ENCODE results near the gene DNAJC12. TPM values are rescaled to one million over a fixed set of nuclear protein-coding genes. Genes with fewer than 3 reads are reported as not detected.
A peak's percentile ranks its signal among the peaks of the same experiment; 100 is the strongest.

The DNAJC12 gene
- total and polyA plus RNA-seq, 8 donors, result 8.7 to 35.5 (median 20.6) TPM

- DNase-seq, result no peak
- intact Hi-C loops (cut with DNase I), result loop anchor here in 1 of 3 donors (10.0 kb wide), 1 partner anchor 301 kb away; no protein-coding TSS in a partner anchor
- Histone ChIP-seq H3K36me3 (no peaks in the 10 kb centered on the region), H3K27me3 (no peaks in the 10 kb centered on the region), H3K4me1 (peaks cover 0 to 6% (median 3%) of the 10 kb centered on the region in 3 donors), H3K9me3 (no peaks in the 10 kb centered on the region), H3K27ac (no peak overlapping the region), H3K4me3 (no peak overlapping the region)
- FAIRE-seq, result no peak
- ATAC-seq, result no peak
- TF ChIP-seq, protein P1, sequence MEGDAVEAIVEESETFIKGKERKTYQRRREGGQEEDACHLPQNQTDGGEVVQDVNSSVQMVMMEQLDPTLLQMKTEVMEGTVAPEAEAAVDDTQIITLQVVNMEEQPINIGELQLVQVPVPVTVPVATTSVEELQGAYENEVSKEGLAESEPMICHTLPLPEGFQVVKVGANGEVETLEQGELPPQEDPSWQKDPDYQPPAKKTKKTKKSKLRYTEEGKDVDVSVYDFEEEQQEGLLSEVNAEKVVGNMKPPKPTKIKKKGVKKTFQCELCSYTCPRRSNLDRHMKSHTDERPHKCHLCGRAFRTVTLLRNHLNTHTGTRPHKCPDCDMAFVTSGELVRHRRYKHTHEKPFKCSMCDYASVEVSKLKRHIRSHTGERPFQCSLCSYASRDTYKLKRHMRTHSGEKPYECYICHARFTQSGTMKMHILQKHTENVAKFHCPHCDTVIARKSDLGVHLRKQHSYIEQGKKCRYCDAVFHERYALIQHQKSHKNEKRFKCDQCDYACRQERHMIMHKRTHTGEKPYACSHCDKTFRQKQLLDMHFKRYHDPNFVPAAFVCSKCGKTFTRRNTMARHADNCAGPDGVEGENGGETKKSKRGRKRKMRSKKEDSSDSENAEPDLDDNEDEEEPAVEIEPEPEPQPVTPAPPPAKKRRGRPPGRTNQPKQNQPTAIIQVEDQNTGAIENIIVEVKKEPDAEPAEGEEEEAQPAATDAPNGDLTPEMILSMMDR (IDR thresholded peaks at IDR 0.05), result no peak
- 59 to 68% methylated on average over 3 of the region's 3 CpGs for WGBS, 2 donors
Observed at GRCh38 chr10:67853512-67853911, 15.5 kb upstream of the DNAJC12 start.

- TF ChIP-seq, protein P1 (IDR thresholded peaks at IDR 0.05), result no peak
- DNase-seq (no peak), ATAC-seq (no peak), FAIRE-seq (no peak)
- Histone ChIP-seq H3K27me3 (no peaks in the 10 kb centered on the region), H3K4me3 (no peak overlapping the region), H3K4me1 (peaks cover 0 to 6% (median 3%) of the 10 kb centered on the region in 3 donors), H3K27ac (no peak overlapping the region), H3K36me3 (no peaks in the 10 kb centered on the region), H3K9me3 (no peaks in the 10 kb centered on the region)
- WGBS, 2 donors, result 57 to 73% methylated on average over 5 of the region's 5 CpGs
- intact Hi-C loops (cut with DNase I), result loop anchor here in 1 of 3 donors (10.0 kb wide), 1 partner anchor 302 kb away; no protein-coding TSS in a partner anchor
Observed at GRCh38 chr10:67852761-67853160, 14.8 kb upstream of the DNAJC12 start.

DNA sequence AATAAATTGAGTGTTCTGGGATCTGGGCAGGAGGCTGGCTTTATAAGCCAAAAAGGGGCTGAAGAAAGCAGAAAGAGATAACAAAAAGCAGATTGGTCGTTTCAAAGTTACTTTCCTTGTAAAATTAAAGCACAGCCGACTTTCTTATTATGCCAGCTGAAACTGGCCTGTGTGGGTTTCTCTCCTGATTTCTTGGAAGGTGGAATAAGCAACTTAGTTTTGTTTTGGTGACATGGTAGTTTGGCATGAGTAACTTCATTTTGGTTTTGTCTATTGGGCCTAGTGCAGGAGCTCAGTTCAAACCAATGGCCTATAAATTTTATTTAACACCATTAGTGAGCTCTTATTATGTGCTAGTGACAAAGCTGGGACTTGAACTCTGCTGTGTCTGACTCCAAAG is 13.2 kb upstream of the DNAJC12 start:
- DNase-seq, result no peak
- intact Hi-C loops (cut with DNase I), result loop anchor here in 1 of 3 donors (10.0 kb wide), 1 partner anchor 304 kb away; no protein-coding TSS in a partner anchor

GRCh38 chr10:67849331-67850011 is 11.5 kb upstream of the DNAJC12 start:
- no peak for FAIRE-seq

More for the DNA sequence above, 13.2 kb upstream of the DNAJC12 start:
- H3K27ac ChIP-seq, result no peak overlapping the region
- no peak for ATAC-seq
- FAIRE-seq, result no peak
- 69 to 78% methylated on average over 2 of the region's 2 CpGs for WGBS, 2 donors
- H3K9me3 ChIP-seq, result no peaks in the 10 kb centered on the region
- no peaks in the 10 kb centered on the region for H3K36me3 ChIP-seq
- H3K4me3 ChIP-seq, result no peak overlapping the region
- TF ChIP-seq, protein P1 (IDR thresholded peaks at IDR 0.05), result no peak
- H3K4me1 ChIP-seq, result peaks cover 0 to 6% (median 3%) of the 10 kb centered on the region in 3 donors
- no peaks in the 10 kb centered on the region for H3K27me3 ChIP-seq

More at GRCh38 chr10:67849331-67850011, 11.5 kb upstream of the DNAJC12 start:
- Histone ChIP-seq H3K36me3 (no peaks in the 10 kb centered on the region), H3K27ac (peak overlapping the region; percentile 84 to 97 (median 91)), H3K27me3 (no peaks in the 10 kb centered on the region), H3K4me1 (peaks cover 0 to 6% (median 3%) of the 10 kb centered on the region in 3 donors), H3K4me3 (peak overlapping the region; percentile 58 to 88 (median 62)), H3K9me3 (no peaks in the 10 kb centered on the region)
- peak; percentile 97 to 99 (median 98) for ATAC-seq
- 0% methylated on average over 36 of the region's 36 CpGs for WGBS, 2 donors
- peak; percentile 93 to 96 (median 94) for DNase-seq
- intact Hi-C loops (cut with DNase I), result loop anchor here in 1 of 3 donors (10.0 kb wide), 1 partner anchor 305 kb away; no protein-coding TSS in a partner anchor
- TF ChIP-seq, protein P1 (IDR thresholded peaks at IDR 0.05), result no peak

Data from pancreas (tissue), 10 donors.